Neutrophil (primary cell): ENCODE results near the gene USP10.

Source experiments
- H3K27ac ChIP-seq: fragments of 200-600 bp; sonication (generic); 2 replicates; pipeline ENCODE4 v1.5.1; 2016; ENCODE audit warnings: mild to moderate bottlenecking, moderate library complexity
- H3K27me3 ChIP-seq: fragments of 200-600 bp; sonication (generic); 2 replicates; pipeline ENCODE4 v1.6.0; 2016; ENCODE audit warnings: mild to moderate bottlenecking
- H3K36me3 ChIP-seq: fragments of 200-600 bp; sonication (generic); 2 replicates; pipeline ENCODE4 v1.5.1; 2017
- H3K4me1 ChIP-seq, 2 experiments: fragments of 200-600 bp in 1 of 2; sonication (generic) in 1 of 2; 1 replicate in 1 of 2; 2 replicates in 1 of 2; pipeline versions ENCODE4 v1.5.1 to v1.6.1; 2013 to 2016; ENCODE audit warnings: low read depth in 1 of 2, low read length in 1 of 2, mild to moderate bottlenecking in 1 of 2, moderate library complexity in 1 of 2; ENCODE audit not compliant: control insufficient read depth in 1 of 2, insufficient read depth in 1 of 2
- H3K4me3 ChIP-seq, 2 experiments: fragments of 200-600 bp in 1 of 2; sonication (generic) in 1 of 2; 1 replicate in 1 of 2; 2 replicates in 1 of 2; pipeline ENCODE4 v1.5.1; 2013 to 2016; ENCODE audit warnings: low read depth in 1 of 2, low read length in 1 of 2, mild to moderate bottlenecking in 1 of 2, moderate library complexity in 1 of 2
- H3K9me3 ChIP-seq: fragments of 200-600 bp; sonication (generic); 2 replicates; pipeline ENCODE4 v1.5.1; 2016
- TF ChIP-seq, protein P1 (sequence below): fragments of 200-600 bp; sonication (generic); IDR thresholded peaks from 2 replicates; pipeline ENCODE4 v1.5.1; 2016; ENCODE audit warnings: antibody characterized with exemption

Gene USP10

DNA sequence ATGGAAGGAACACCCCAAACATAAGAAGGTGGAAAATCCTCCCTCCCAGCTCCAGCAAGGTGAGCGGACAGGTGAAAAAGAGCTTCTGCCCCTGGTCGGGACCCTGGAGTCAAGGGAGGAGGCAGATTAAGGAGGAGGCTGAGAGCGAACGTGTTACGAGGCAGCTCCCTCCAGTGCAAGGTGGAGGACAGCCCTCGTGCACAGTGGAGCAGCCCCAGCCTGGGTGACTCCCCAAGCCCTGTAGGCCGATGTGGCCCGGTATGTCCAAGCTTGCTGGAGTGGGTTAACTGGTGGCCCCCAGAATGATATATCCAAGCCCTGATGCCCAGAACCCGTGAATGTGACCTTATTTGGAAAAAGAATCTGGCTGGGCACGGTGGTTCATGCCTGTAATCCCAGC, 104.5 kb downstream of the USP10 start:
- TF ChIP-seq, protein P1, sequence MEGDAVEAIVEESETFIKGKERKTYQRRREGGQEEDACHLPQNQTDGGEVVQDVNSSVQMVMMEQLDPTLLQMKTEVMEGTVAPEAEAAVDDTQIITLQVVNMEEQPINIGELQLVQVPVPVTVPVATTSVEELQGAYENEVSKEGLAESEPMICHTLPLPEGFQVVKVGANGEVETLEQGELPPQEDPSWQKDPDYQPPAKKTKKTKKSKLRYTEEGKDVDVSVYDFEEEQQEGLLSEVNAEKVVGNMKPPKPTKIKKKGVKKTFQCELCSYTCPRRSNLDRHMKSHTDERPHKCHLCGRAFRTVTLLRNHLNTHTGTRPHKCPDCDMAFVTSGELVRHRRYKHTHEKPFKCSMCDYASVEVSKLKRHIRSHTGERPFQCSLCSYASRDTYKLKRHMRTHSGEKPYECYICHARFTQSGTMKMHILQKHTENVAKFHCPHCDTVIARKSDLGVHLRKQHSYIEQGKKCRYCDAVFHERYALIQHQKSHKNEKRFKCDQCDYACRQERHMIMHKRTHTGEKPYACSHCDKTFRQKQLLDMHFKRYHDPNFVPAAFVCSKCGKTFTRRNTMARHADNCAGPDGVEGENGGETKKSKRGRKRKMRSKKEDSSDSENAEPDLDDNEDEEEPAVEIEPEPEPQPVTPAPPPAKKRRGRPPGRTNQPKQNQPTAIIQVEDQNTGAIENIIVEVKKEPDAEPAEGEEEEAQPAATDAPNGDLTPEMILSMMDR = no peak
- Histone ChIP-seq H3K4me3 (no peak overlapping the region), H3K36me3 (no peaks in the 10 kb centered on the region), H3K27me3 (no peaks in the 10 kb centered on the region), H3K27ac (no peak overlapping the region), H3K9me3 (no peaks in the 10 kb centered on the region), H3K4me1 (peaks cover 41 to 42% of the 10 kb centered on the region in 2 experiments)

DNA sequence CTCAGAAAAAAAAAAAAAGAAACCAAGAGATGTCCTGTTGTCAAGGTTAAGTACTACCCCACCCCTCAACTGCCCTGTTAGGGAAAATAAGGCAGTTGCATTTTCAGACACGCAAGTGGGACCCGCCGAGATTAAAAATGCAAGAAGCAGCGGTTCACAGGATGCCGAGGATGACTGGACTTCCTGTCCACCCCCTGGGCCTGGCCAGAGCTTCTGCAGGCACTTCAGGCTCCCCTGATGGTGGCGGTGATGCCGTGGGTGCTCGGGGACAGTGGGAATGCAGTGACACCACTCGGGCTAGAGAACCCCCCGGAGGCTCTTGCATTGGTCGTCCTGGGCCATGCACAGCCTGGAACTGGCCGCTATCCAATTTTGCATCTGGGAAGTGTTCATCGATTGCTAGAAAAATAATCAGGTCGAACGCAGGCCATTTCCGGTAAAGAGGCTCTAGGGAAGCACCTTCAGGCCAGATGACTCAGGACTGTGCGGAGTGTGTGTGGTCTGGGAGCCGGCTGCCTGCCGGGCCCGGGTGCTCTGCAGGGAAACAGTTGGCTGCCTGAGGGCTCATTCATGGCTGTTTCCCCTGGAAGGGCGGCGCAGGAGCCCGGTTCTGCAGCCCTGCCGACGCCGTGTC, 106.6 kb downstream of the USP10 start:
- H3K27ac ChIP-seq = peak overlapping the region; percentile 89
- H3K27me3 ChIP-seq = no peaks in the 10 kb centered on the region
- peaks cover 60 to 61% of the 10 kb centered on the region in 2 experiments for H3K4me1 ChIP-seq
- H3K9me3 ChIP-seq = no peaks in the 10 kb centered on the region
- H3K36me3 ChIP-seq = no peaks in the 10 kb centered on the region
- H3K4me3 ChIP-seq = peak overlapping the region; percentile 36 to 54
- TF ChIP-seq, protein P1 = no peak

DNA sequence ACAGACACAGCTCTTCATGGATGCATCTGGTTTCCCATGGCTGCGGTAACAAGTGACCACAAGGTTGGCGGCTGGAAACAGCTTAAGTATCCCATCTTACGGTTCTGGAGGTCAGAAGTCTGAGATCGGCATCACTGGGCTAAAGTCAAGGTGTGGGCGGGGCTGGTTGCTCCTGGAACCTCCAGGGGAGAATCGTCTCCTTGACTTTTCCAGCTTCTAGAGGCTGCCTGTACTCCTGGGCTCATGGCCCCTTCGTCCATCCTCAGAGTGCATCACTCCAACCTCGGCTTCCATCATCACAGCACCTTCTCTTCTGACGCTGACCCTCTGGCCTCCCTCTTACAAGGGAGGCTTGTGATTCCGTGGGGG, 107.1 kb downstream of the USP10 start:
- H3K4me3 ChIP-seq = peak overlapping the region; percentile 36 to 54
- peak overlapping the region; percentile 89 for H3K27ac ChIP-seq
- H3K36me3 ChIP-seq = no peaks in the 10 kb centered on the region
- H3K27me3 ChIP-seq = no peaks in the 10 kb centered on the region
- peaks cover 65 to 66% of the 10 kb centered on the region in 2 experiments for H3K4me1 ChIP-seq
- TF ChIP-seq, protein P1 = no peak
- no peaks in the 10 kb centered on the region for H3K9me3 ChIP-seq

DNA sequence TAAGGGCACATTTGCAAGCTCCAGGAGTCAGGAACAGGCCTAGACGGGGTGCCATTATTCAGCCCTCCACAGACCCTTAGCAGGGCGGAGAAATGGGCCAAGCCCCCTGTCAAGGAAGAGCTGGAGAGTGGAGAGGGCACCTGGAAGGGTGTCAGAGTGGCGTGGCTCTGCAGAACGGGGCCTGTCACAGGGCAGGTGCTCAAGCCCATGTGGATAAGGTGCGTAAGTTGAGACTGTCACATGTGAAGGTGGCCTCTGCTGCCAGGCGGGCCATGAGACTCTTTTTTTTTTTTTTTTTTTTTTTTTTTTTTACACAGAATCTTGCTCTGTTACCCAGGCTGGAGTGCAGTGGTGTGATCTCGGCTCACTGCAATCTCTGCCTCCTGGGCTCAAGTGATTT, 108.0 kb downstream of the USP10 start:
- peak overlapping the region; percentile 89 for H3K27ac ChIP-seq
- no peaks in the 10 kb centered on the region for H3K9me3 ChIP-seq
- TF ChIP-seq, protein P1 = no peak
- H3K36me3 ChIP-seq = no peaks in the 10 kb centered on the region
- H3K4me3 ChIP-seq = no peak overlapping the region
- H3K4me1 ChIP-seq = peaks cover 74 to 75% of the 10 kb centered on the region in 2 experiments
- H3K27me3 ChIP-seq = no peaks in the 10 kb centered on the region

DNA sequence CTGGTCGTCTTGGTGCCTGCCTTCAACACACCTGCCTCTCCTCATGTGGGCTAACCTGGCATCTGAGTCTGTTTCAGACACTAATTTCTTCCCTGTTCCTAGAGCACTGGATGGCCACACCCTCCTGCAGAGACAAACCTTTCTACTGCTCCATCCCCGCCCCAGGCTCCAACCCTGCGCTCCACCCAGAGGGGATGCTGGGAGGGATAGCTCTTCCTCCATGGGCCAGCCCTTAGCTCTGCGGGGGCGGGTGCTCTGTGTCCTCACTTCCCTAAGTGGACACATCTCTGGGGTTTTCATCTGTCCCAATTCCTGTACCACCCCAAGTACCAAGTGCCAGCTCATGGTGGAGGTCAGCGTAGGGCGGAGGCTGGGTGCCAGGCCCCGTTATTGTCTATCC, 109.0 kb downstream of the USP10 start:
- Histone ChIP-seq H3K4me1 (peaks cover 74 to 80% of the 10 kb centered on the region in 2 experiments), H3K4me3 (no peak overlapping the region), H3K9me3 (no peaks in the 10 kb centered on the region), H3K27me3 (no peaks in the 10 kb centered on the region), H3K36me3 (no peaks in the 10 kb centered on the region), H3K27ac (peak overlapping the region; percentile 90)
- TF ChIP-seq, protein P1 = no peak
